Upper lobe of left lung (tissue), 4 donors: ENCODE results near the gene DCAF6.

Source experiments
- CTCF ChIP-seq, 6 experiments: fragments of 450-650 bp in 4 of 6; fragments of 200-600 bp in 2 of 6; sonication (generic) in 2 of 6; IDR thresholded peaks; one replicate each; pipeline ENCODE4 v1.5.1; 2016 to 2019; ENCODE audit warnings: antibody characterized with exemption in 6 of 6
- POLR2A ChIP-seq, 4 donors: fragments of 450-650 bp; IDR thresholded peaks; one replicate each; pipeline ENCODE4 v1.5.1; 2016 to 2017; ENCODE audit warnings: antibody characterized with exemption in 4 of 4, mild to moderate bottlenecking in 2 of 4

GRCh38 chr1:167934426-167935215, 1.9 kb upstream of the DCAF6 start:
- TF ChIP-seq CTCF (IDR thresholded peaks at IDR 0.05) (no peak), POLR2A (IDR thresholded peaks at IDR 0.05) (no peak)
